GM12873 (cell line): ENCODE data around the gene SPI1.

Experiments used
- CTCF ChIP-seq: IDR thresholded peaks from 2 replicates; pipeline ENCODE4 v1.5.1; 2012; ENCODE audit warnings: low read depth, mild to moderate bottlenecking, moderate library complexity, low read length, control low read depth; ENCODE audit not compliant: insufficient read depth; ENCODE audit errors: missing control alignments

Gene SPI1

GRCh38 chr11:47306484-47306844 lies 71.9 kb downstream of the SPI1 start:
- no peak for TF ChIP-seq CTCF

- no peak for TF ChIP-seq CTCF
Observed at GRCh38 chr11:47305734-47306483, 72.4 kb downstream of the SPI1 start.
